ENCODE results near the gene MAP3K20.
"Not testable (repeated sequence)": the region's sequence is repeated elsewhere in the genome, so short reads cannot be mapped to it uniquely, and the experiment has no call there.

Gene MAP3K20

GRCh38 chr2:173287594-173287993, 211.9 kb downstream of the MAP3K20 start:
- no peak for DNase-seq

GRCh38 chr2:173288561-173288960, 212.9 kb downstream of the MAP3K20 start:
- no peak for DNase-seq

DNA sequence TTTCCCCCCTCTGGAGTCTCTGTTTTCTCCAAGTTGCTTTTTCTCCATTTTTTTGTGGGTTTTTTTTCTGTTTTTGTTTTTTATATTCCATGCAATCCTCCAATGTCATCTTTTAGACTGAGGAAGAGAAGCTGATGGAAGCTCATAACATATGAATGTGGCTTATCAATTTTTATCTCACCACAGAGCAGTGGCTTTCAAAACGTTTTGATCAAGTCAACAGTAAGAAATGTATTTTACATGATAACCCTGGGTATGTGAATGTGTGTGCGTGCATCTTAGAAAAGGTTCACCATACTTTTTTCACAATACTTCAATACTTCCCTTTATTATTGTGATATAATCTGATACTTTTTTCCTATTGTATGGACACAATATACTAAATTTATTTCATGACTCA, 214.4 kb downstream of the MAP3K20 start:
- DNase-seq = no peak

DNA sequence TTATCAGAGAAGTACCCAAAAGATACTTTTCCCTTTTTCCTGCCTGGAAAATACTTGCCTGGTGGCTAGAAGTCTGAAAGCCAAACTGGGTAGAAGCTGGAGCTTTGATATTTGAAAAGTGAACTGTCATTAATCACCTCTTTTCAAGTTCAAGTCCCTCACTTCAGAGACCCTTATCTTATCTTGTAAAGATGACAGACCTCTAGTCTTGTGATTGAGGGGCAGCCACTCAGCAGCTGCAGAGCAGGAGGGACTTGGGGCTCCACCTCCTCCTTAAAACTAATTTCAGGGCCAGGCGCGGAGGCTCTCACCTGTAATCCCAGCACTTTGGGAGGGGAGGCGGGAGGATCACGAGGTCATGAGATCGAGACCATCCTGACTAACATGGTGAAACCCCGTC, 214.9 kb downstream of the MAP3K20 start:
- DNase-seq = no peak

DNA sequence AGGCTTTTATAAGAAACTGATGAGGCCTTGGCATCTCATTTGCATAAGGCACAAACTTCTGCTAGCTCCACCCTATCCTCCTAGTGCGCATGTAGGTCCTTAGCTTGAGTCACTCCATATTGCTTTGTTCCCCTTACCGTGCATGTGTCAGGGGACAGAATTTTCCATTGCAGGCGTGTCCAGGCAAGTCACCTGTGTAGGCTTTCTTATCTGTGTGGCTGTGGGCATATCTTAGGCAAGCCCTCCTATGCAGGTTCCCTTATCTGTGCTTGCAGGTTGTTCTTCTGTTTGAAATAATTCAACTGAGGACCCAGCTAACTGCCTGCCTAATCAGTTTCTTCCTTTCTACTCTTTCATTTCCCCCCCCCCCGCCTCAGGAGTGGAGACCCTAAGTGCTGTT, 215.8 kb downstream of the MAP3K20 start:
- no peak for DNase-seq

DNA sequence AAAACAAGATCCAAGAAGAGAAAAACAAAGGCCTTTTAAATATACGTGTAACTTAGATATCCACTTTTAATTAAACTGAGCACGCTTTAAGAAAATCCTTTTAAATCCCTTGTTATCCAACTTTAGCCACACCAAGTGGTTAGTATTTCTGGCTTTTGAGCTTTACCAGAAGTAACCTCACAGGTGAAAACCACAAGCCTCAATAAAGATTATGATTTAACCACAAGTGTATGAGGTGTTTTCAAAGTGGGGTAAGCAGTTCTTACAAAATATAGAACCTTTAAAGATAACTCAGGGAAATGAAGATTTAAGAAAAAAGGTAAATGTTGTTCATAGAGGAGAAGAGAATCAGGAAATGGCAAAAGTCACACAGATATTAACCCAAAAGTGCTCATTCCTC, 220.6 kb downstream of the MAP3K20 start:
- DNase-seq = no peak

GRCh38 chr2:173298536-173299097, 223.0 kb downstream of the MAP3K20 start:
- no peak for DNase-seq

DNA sequence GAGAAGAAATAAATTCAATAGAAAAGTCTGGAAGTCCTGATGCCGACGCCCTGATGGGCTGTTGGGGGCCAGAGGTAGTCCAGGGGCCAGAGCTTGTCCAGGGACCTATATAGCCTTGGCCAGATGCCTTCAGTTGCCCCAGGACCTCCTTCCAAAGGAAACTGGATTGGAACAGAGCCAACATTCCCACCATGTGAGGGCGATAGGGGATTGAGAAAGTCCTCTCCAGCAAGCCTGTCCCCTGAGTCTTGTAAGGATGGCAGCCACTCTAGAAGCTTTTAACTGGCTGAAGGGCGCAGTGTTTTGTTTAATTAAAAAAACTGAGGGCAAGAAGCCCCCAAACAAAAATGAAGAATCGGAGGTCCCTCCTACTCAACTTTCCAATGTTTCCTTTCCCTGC, 224.1 kb downstream of the MAP3K20 start:
- no peak for DNase-seq

- DNase-seq = no peak
Observed at GRCh38 chr2:173300458-173300857, 224.8 kb downstream of the MAP3K20 start.

GRCh38 chr2:173301549-173301948, 225.9 kb downstream of the MAP3K20 start:
- not testable (repeated sequence) for DNase-seq

- DNase-seq = no peak
Observed at GRCh38 chr2:173305303-173305702, 229.7 kb downstream of the MAP3K20 start.

- DNase-seq = no peak
Observed at GRCh38 chr2:173307293-173307692, 231.6 kb downstream of the MAP3K20 start.

DNA sequence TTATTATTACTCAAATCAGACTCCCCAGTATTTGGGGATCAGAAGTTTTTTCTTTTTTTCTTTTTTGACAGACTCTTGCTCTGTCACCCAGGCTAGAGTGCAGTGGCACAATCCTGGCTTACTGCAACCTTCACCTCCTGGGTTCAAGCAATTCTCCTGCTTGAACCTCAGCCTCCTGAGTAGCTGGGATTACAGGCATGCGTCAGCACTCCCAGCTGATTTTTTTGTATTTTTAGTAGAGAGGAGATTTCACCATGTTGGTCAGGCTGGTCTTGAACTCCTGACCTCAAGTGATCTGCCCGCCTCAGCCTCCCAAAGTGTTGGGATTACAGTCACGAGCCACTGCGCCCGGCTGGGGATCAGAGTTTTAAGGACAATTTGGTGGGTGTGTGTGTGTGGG, 233.7 kb downstream of the MAP3K20 start:
- DNase-seq = not testable (repeated sequence)

- DNase-seq = no peak
Observed at GRCh38 chr2:173311844-173312606, 236.4 kb downstream of the MAP3K20 start.
